NB4 (cell line): ENCODE results near the gene TBC1D1.

Source experiments
- DNase-seq: peaks from one replicate; pipeline ENCODE4 v3.0.0; 2010; ENCODE audit warnings: low read depth
- H3K4me3 ChIP-seq: one replicate; pipeline ENCODE4 v1.5.1; 2011; ENCODE audit warnings: mild to moderate bottlenecking, low read depth, low read length, moderate library complexity
- MYC ChIP-seq: IDR thresholded peaks from 2 replicates; pipeline ENCODE4 v1.6.1; 2011; ENCODE audit warnings: low read depth, low read length
- POLR2A ChIP-seq: IDR thresholded peaks from 2 replicates; pipeline ENCODE4 v1.6.1; 2011; ENCODE audit warnings: mild to moderate bottlenecking; ENCODE audit not compliant: insufficient read length; ENCODE audit errors: extremely low read depth
- TF ChIP-seq, protein P1 (sequence below): IDR thresholded peaks from one replicate; pipeline ENCODE4 v1.5.1; 2012; ENCODE audit warnings: low read depth, low read length
- TF ChIP-seq, protein P2 (sequence below): IDR thresholded peaks from 2 replicates; pipeline ENCODE4 v1.6.1; 2011; ENCODE audit warnings: low read depth, low read length

TBC1D1 gene

DNA sequence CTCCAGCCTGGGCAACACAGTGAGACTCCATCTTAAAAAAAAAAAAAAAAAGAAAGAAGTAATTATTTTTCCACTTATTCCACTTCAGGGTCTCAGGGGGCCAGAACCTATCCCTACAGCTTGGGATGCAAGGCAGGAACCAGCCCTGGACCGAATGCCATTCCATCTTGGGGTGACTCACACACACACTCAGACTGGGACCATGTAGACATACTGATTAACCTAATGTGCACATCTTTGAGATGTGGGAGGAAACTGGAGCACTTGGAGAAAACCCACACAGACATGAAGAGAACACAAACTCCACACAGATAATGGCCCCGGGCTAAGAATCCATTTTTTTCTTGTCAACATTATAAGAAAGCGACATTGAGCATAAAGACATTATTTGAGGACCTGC is 201.8 kb downstream of the TBC1D1 start:
- TF ChIP-seq POLR2A = no peak
- no peak overlapping the region for H3K4me3 ChIP-seq
- DNase-seq = no peak

DNA sequence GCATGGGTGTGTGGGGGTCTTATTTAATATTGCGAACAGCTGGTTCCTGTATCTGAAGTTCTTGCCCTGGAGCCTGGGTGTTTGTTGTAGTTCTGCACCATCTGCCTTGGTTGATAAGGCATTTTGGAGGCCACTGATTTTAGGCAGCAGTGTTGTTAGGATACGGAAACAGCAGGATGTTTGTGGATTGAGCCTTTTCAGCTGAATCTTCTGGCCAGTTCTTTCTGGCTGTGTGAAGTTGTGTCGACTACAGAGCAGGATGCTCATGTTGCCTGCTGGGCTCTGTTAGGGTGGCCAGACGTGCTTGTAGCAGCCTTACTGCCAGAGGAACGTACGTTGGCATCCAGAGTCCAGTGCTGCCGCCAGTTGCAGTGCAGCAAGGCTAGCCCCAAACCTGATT is 203.5 kb downstream of the TBC1D1 start:
- TF ChIP-seq POLR2A (no peak), MYC (no peak)
- TF ChIP-seq, protein P1, sequence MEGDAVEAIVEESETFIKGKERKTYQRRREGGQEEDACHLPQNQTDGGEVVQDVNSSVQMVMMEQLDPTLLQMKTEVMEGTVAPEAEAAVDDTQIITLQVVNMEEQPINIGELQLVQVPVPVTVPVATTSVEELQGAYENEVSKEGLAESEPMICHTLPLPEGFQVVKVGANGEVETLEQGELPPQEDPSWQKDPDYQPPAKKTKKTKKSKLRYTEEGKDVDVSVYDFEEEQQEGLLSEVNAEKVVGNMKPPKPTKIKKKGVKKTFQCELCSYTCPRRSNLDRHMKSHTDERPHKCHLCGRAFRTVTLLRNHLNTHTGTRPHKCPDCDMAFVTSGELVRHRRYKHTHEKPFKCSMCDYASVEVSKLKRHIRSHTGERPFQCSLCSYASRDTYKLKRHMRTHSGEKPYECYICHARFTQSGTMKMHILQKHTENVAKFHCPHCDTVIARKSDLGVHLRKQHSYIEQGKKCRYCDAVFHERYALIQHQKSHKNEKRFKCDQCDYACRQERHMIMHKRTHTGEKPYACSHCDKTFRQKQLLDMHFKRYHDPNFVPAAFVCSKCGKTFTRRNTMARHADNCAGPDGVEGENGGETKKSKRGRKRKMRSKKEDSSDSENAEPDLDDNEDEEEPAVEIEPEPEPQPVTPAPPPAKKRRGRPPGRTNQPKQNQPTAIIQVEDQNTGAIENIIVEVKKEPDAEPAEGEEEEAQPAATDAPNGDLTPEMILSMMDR = no peak
- no peak for DNase-seq
- no peak overlapping the region for H3K4me3 ChIP-seq

DNA sequence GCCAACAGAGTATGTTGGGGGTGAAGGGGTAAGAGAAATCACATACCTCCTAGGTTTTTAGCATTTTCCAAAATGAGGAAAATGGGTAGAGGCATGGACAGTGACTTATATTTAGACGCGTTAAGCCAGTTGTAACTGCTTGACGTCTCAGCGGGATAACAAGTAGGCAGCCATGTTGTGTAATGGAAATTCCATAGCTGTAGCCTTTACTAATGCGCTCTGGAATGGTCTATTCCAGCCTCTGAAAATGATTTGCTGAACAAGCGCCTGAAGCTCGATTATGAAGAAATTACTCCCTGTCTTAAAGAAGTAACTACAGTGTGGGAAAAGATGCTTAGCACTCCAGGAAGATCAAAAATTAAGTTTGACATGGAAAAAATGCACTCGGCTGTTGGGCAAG is 204.8 kb downstream of the TBC1D1 start:
- no peak overlapping the region for H3K4me3 ChIP-seq
- TF ChIP-seq, protein P1 = no peak
- no peak for TF ChIP-seq POLR2A
- no peak for TF ChIP-seq MYC
- TF ChIP-seq, protein P2, sequence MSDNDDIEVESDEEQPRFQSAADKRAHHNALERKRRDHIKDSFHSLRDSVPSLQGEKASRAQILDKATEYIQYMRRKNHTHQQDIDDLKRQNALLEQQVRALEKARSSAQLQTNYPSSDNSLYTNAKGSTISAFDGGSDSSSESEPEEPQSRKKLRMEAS = no peak
- DNase-seq = no peak

DNA sequence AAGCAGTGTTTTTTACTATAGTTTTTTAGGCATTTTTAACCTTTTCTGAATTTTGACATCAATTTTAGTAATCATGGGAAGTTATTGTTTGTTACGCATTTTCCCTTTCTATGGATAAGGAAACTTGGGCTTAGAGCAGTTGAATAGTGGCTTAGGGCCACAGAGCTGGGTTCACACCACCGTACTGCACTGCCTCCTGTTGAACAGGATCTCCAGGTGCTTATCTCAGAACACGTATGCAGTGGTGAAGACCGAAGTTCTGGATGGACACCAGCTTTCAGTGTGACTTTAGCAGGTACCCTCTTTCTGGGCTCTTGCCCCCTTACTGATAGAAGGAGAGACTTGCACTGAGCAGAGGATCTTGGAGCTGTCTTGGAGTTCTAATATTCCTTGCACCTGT is 206.9 kb downstream of the TBC1D1 start:
- DNase-seq = no peak
- H3K4me3 ChIP-seq = no peak overlapping the region
- TF ChIP-seq MYC (no peak), POLR2A (no peak)
- TF ChIP-seq, protein P2 = no peak
- TF ChIP-seq, protein P1 = no peak

DNA sequence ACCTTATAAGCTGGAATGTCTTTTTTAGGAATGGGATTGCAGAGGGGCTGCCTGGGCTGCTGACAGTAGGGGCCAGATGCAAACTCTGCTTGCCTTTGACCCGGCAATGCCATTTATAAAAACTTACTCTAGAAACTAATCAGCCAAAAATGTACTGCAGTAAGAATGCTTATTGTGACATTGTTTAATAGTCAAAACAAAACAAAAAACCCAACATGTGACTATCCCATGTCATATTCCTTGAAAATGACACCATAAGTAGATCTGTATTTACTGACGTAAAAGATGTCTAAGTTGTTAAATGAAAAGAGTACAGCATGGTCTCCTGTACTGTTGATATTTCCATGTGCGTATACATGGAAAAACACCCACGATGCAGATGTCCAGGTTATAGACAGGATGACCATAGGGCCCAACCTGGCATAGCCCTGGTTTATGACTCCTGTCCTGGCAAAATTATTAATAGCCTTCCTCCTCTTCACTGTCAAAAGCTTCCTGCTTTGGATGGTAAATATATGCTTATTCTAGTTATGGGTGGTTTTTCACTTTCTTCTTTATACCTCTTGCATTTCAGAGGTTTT is 208.2 kb downstream of the TBC1D1 start:
- no peak for TF ChIP-seq POLR2A
- TF ChIP-seq MYC = no peak
- TF ChIP-seq, protein P1 = no peak
- TF ChIP-seq, protein P2 = no peak
- H3K4me3 ChIP-seq = no peak overlapping the region
- no peak for DNase-seq

DNA sequence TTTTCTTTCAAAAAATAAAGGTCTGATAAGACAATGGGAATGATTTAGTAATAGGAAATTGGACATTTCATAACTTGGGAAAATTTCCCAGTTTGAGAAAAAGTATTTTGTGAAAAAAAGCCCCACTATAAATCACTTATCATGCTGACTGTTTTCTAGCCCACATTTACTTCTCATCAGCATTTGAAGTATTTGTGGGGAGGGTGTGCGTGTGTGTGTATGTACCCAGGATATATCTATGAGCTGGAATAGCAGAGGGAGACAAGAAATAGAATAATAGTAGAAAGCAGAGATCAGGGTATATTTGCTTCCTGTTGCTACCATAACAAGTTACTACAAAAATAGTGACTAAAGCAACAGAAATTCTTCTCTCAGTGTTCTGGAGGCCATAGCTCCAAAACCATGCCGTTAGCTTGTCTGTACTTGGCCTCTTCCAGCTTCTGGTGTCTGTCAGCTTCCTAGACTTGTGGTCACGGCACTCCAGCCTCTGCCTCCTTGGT is 209.1 kb downstream of the TBC1D1 start:
- no peak for TF ChIP-seq MYC
- TF ChIP-seq, protein P2 = no peak
- TF ChIP-seq, protein P1 = no peak
- H3K4me3 ChIP-seq = no peak overlapping the region
- no peak for DNase-seq
